GM18499 (cell line): ENCODE measurements around the gene ELAC2.
A peak's percentile ranks its signal among the peaks of the same experiment; 100 is the strongest.

Source experiments
- ATAC-seq: cut with Tn5 transposase; IDR thresholded peaks from one replicate; pipeline ENCODE4 v1.9.1; 2021; ENCODE audit warnings: moderate number of reproducible peaks; ENCODE audit not compliant: insufficient read depth, unreplicated experiment

ELAC2 gene, protein sequence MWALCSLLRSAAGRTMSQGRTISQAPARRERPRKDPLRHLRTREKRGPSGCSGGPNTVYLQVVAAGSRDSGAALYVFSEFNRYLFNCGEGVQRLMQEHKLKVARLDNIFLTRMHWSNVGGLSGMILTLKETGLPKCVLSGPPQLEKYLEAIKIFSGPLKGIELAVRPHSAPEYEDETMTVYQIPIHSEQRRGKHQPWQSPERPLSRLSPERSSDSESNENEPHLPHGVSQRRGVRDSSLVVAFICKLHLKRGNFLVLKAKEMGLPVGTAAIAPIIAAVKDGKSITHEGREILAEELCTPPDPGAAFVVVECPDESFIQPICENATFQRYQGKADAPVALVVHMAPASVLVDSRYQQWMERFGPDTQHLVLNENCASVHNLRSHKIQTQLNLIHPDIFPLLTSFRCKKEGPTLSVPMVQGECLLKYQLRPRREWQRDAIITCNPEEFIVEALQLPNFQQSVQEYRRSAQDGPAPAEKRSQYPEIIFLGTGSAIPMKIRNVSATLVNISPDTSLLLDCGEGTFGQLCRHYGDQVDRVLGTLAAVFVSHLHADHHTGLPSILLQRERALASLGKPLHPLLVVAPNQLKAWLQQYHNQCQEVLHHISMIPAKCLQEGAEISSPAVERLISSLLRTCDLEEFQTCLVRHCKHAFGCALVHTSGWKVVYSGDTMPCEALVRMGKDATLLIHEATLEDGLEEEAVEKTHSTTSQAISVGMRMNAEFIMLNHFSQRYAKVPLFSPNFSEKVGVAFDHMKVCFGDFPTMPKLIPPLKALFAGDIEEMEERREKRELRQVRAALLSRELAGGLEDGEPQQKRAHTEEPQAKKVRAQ

DNA sequence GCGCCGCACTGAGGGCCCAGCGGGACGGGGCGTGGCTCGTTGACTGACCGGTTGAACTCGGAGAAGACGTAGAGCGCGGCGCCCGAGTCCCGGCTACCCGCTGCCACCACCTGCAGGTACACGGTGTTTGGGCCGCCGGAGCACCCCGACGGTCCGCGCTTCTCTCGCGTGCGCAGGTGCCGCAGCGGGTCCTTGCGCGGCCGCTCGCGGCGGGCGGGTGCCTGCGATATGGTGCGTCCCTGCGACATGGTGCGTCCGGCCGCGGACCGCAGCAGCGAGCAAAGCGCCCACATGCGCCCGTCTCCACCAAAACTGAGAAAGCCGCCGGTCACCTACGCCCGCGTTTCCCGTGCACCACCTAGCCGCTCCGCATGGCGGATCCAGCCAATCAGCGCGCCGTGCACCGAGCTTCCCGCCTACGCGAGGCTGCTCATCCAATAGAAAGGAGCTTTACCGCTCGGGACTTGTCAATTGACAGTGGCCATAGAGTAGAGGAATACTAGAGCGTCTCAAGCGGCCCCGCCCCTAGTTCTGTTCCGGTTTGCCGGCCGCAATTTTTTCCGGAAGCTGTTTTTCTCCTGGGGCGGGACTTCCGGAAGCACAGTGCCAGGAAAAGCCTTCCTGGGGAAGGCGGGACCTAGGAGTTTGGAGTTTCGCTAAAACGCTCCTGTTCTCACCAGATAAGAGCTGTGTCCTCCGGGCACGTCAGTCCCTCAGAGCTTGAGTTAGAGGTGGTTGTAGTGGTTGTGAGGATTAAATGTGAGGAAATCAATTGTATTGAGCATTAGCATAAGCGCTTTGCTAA lies at the start of gene ELAC2:
ELAC2 (minus strand) TSS at position 373 of the 805 bp plus-strand sequence; CDS start at position 293, 80 bp downstream.
- peak; percentile 96 for ATAC-seq

DNA sequence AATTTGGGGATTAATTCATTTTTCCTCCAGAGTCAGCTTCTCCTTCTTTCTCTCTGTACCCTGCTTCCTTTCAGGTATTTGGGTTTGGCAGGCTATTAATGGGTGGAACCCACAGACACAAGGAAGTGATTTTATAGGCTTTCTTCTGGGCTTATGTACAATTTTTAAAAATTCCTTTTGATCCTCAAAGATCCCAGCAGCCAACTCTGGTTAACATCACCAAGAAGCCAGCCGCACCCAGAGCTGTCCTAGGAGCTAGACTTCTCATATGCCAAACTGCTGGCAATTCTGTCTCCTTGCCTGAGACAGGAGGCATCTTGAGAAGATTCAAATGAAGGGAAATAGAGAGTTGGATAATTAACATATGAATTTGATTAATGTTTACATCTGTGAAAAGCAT lies 47.2 kb upstream of the ELAC2 start:
- no peak for ATAC-seq

DNA sequence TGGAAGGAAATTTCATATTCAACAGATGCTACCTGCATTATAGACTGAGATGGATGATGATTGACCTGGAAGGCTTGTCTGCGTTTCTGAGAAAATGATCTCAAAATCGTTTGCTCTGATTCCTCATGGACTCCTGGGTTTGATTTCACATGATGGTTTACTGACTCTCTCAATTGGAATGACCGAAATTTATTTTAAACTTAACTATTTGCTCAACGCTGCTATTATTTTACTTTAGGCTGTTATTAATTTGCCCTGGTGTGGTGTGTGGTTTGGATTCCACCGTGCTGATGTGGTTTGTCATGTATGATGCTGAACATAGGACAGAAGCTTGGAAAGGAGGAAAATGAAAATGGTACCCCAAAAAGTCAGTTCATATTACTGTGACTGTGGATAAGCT lies 37.3 kb upstream of the ELAC2 start:
- no peak for ATAC-seq

DNA sequence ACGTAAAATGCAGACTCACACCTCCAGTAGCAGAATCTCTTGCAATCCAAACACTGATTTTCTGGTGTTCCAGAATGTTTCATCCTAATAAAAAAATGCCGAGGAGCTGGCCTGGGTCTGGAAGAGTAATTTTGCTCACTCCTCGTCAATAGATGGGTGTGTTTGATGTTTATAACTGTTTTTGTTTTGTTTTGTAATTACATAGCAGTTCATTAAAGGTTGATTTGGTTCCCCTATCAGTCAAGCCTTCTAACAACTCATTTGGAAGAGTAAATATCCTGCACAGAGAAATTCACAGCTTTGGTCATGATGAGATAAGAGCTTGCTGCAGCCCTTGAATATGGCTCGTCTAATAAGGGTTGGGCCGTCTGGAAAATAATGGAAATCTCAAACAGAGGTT lies 36.8 kb upstream of the ELAC2 start:
- ATAC-seq = no peak

DNA sequence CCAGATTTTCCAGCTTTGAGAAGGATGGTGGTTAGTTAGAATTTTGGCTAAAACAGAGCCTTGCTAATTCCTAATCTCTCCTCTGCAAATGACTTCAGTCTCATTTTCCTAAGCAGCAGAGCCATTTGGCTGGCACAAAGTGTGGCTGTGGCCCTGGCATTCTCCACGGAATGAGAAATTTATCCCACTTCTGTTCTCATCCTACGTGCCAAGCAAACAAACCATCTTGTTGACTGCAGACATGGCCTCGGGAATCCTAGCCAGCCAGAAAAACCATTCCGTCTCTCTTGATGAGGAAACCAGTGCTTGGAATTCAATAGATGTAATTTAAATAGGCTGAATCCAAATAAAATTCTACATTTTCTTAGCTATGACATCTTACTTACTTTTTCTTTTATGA lies 34.1 kb upstream of the ELAC2 start:
- no peak for ATAC-seq

DNA sequence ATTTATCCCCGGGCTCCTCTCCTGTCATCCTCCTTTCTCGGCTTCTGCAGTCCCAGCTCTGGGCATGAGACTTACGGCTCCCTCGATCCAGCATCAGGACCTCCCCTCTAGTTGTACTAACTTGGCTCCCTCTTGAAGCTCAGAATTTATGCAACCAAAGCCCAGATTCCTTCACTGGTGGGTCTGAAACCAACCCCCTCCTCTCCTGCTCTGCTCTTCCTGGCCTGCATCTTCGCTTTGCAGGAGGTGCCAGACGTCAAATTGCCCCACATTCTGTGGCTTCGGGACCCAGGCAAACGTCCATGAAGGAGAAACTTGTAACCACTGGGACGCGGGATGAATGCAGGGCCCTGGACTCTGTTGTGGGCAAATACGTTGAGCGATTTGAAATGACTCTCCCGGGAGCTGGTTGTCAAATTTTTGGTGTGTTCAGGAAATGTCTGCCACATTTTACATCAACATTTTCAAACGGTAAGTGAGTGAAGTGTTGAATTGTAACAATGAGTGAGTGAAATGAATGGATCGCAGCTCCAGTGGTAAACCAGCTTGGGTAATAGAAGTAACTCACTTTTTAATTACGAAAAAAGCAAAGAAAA lies 29.3 kb upstream of the ELAC2 start:
- ATAC-seq = no peak

DNA sequence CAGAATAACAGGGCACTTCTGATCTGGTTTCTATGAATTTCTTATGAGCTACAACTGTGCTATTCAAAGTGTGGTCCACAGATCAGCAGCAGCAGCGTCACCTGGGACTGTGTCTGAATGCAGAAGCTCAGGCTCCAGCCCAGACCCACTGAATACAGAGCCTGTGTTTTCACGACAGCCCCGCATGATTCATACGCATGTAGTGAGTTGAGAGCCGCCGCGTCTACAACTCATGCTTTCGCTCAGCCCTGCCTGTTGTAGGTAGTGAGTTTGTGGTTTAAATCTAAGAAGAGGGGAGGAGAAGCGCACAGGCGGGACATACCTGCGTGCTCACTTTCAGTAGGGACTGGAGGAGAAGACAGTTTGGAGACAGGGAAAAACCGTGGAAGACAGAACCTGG lies 28.5 kb upstream of the ELAC2 start:
- no peak for ATAC-seq

DNA sequence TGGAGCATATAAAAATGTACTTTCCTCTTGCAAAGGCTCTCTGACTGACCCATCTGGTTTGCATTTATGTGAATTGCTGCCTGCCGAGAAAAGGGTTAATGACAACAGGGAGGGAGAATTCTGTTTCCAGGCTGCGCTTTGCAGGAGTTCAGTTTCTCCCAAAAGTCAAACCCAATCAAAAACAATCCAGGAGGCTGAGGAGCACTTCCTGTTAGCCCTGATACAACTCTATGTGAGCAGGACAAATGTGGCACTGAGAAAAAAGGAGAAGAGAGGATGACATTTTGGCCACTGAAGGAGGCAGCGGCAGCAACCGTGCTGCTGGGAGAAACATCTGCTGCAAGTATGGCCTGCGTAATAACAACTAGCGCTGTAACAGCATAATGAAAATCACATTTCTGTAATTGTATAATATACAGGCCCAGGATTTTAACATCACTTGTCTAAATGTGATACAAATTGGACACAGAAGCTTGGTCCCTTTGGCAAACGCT lies 26.8 kb upstream of the ELAC2 start:
- no peak for ATAC-seq

DNA sequence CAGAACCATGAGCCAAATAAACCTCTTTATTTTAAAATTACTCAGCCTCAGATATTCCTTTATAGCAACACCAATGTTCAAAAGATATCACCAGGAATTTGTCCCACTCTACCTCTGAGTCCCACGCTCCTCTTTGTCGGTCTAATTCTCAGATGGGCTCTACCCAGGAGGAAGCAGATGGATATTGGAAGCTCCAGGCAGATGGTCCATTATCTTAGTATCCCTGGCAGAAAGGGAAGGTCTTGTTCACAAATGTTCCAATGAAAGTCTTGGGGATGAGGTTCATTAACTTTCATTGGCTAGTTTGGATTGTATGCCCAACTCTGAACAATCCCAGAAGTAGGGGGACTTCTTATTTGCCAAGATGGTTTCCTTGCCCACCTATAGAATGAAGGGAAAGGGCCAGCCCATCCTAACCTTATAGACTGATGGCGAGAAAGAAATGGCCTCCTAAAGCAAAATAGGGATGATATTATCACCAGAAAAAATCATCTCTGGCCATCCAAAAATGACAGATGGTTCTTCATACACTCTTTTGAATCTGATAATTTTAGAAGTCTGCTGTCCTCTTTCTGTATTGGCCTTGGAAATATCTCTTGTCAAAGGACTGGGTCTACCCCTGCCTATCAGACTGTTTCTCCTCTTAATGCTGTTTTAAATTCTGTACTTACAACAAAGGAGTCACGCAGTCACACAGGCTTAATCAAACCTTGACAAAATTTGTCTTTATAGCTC lies 21.3 kb upstream of the ELAC2 start:
- no peak for ATAC-seq

DNA sequence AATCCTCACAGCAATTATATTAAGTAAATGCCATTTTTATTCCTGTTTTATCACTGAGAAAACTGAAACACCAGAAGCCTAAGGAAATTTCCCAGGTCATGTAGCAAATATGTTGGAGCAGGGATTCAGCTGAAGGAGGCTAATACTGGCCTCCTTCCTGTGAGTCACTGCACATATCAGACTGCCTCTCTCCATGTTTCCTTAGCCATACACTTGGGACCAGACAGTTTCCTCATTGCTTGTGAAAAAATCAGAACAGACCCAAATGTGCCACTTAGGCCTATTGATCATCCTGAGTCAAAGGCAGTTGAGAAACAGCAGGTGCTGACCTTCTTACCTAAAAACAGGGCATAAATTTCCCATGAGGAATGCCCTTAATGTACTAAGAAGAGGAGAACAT lies 18.9 kb upstream of the ELAC2 start:
- ATAC-seq = no peak

DNA sequence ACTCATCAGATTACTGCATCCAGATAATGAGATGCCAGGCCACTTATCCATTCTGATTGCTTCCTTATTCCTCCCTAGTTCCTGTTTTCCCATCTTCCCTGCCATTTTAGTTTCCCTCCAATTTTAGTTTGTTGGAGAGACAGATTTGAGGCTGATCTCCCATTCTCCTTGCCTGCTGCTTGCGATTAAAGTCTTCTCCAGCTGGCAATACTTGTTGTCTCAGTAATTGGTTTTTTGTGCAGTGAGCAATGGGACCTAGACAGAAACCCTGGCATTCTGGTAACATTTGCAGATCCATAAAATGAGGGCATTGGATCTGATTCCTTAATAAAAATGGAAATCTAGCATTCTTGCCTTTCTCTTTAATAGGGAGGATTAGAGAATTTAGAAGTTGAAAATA lies 17.6 kb upstream of the ELAC2 start:
- no peak for ATAC-seq

DNA sequence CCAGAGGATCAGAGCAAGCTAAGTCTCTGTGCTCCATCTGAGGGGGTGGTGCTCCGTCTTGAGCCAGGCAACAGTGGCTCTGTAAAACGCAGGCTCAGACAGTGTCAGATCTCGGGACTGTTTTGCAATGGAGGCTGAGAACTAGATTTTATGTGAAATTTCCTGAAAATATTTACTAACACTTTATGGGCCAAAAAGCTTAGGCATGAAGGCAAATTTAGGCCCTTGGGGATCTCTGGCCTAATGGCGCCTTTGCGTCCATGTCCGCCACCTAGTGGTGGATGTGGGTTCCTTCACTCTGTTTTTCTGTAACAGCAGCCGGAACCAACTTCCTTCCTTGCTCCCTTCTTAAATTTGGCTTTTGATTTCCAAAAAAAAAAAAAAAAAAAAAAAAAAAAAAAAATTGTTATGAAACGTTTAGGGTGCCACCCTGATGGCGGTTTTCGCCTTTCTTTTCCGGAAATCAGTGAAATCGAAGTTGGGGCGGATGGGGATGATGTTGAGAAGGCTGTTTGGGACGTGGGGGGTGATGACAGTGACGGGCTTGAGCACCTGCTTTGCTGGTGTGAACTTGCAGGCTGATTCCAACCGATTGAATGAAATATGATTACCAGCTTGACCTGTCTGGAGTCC lies 14.0 kb upstream of the ELAC2 start:
- ATAC-seq = no peak

DNA sequence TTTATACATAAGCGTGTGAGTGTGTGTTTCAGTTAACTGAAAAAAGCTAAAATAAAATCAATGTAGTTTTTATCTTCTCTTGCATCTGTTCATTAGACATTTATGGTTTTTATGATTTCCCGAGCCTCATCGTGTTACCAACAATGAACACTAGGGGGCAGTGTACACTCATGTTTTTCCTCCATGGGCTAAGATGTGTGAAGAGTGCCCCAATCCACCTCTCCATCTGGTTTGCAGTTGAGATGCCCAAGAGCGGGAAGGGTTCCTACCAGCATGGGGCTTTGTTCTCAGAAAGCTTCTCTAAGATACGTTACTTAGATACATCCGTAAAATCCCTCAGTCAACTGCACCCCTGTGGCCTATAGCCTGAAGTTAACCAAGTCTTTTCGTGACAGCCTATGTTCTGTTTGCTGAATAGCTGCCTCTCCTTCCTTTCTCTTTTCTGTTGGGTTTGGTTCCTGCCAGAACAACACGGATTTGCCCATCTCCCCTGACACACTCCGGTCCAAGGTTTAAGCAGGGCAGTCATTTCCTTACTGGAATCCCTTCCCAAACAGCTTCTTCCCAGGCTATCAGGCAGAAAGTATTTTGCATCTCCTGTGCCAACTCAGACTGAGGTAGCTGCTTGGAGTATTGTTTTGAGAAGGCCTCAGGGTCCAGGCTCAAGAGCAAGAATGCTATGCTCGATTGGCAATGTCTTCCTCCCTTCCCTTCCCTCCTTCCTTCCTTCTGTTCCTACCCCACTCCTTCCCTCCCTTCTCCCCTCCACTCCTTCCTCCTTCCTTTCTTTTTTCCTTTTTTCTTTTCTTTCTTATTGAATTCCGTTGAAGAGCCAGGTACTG lies 12.9 kb upstream of the ELAC2 start:
- ATAC-seq = no peak

DNA sequence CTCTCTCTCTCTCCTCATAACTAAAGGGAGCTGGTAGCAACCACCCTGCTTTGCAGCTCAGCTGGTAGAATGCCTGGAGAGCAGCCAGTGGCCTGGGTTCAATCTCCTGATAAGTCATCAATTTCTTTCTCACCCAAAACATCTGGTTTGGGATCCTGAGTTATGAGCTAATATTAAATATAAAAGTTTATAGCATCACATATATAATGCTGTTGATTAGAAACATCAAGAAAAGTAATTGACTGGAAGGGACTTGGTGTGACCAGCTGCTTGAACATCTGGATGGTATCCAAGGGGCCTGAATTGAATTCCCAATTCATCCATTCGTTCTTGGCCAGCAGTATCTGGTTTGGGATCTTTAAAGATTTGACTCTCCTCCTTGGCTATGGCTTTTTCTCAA lies 12.2 kb upstream of the ELAC2 start:
- no peak for ATAC-seq

DNA sequence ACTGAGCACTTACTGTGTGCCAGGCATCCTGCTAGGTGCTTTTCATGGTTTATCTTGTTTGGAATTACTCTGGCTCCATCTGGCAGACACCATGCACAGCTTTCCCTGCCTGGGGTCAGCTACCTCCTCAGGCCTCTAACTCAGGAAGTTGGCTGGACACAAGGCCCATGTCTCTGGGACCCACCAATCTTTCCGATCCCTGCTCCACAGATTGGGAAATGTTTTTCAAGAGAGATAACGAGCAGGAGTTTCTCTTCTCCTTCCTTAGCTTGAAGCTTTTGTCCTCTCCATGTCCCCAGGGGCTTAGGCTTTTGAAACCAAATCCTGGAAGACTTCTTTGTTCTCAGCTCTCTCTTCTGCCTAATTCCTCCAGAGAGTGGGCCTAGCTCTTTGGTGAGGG lies 11.5 kb upstream of the ELAC2 start:
- no peak for ATAC-seq

DNA sequence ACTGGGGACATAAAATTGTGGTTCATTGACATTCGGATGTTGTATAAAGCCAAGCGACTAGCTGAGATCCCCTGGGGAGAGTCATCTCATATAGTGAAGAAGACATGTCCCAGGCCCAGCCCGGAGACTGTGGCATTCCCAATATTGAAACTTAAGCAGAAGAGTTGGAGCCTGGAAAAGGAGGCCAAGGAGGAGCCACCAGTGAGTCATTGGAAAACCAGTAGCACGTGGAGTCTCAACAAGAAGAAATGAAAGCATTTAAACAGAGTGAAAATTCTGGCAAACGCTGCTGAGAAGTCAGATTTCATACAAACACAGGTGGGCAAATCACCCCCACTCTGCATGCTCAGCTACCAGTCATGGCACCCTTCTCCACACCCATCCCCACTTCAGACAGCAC lies 9.4 kb upstream of the ELAC2 start:
- ATAC-seq = no peak

DNA sequence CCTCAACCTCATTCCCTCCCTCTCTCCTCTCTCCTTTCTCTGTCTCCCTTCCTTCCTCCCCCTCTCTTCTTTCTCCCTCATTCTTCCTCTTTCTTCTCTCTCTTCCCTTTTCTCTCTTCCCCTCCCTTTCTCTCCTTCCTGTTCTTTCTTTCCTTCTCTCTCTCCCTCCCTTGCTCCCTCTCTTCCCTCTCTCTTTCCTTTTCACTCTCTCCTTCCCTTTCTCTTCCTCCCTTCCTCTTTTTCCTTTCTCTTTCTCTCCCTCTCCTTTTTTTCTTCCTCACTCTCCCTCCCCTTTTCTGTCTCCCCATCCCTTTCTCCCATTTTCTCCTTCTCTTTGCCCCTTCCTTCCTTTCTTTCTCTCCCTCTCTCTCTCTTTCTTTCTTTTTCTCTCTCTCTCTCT lies 7.9 kb upstream of the ELAC2 start:
- ATAC-seq = no peak

DNA sequence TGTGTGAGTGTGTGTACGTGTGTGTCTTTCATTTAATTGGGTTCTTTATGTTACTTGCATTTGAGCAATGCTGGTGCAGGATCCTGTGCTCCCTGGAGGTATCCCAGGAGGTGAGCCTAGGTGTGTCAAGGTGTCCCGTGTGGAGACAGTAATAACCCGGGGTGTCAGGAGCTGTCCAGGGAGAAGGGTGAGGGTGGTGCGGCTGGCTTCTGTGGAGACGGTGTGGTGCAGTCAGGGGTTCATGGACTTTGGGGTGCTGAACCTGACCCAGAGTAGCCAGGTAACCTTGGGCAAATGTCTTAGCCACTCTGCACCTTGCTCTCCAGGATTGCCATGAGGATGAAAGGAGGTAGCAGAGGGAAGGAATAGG lies 7.4 kb upstream of the ELAC2 start:
- no peak for ATAC-seq
